ENCODE results near the gene CCDC28B.
"Not testable (repeated sequence)": the region's sequence is repeated elsewhere in the genome, so short reads cannot be mapped to it uniquely, and the experiment has no call there.

CCDC28B gene

GRCh38 chr1:32200226-32201010, at the start of gene CCDC28B:
Gene CCDC28B (plus strand): TSS chr1:32200595. CDS start chr1:32201936, 1,341 bp downstream.
- DNase-seq, result peak; percentile 56 to 58
- ATAC-seq, result peak; percentile 55
- Mint-ChIP-seq H3K9me3 (no peaks in the 10 kb centered on the region), H3K4me3 (peak within 1 kb of the TSS; percentile 77 to 92), H3K27me3 (no peaks in the 10 kb centered on the region), H3K4me1 (peaks cover 93% of the 10 kb centered on the region), H3K27ac (peak within 1 kb of the TSS; percentile 90 to 93)

- ATAC-seq (no peak), DNase-seq (no peak)
- H3K4me1 Mint-ChIP-seq, result peaks cover 25% of the 10 kb centered on the region
- H3K27ac Mint-ChIP-seq, result peak overlapping the region in 1 of 2 donors; percentile 76
- H3K27me3 Mint-ChIP-seq, result no peaks in the 10 kb centered on the region
- no peak overlapping the region for H3K4me3 Mint-ChIP-seq
- H3K9me3 Mint-ChIP-seq, result no peaks in the 10 kb centered on the region
Measured at GRCh38 chr1:32150847-32151246, 49.5 kb upstream of the CCDC28B start.

- no peaks in the 10 kb centered on the region for H3K27me3 Mint-ChIP-seq
- peaks cover 20% of the 10 kb centered on the region for H3K4me1 Mint-ChIP-seq
Measured at GRCh38 chr1:32151319-32151787, 49.0 kb upstream of the CCDC28B start.

GRCh38 chr1:32159189-32159588, 41.2 kb upstream of the CCDC28B start:
- no peaks in the 10 kb centered on the region for H3K27me3 Mint-ChIP-seq
- no peaks in the 10 kb centered on the region for H3K9me3 Mint-ChIP-seq
- H3K4me1 Mint-ChIP-seq, result peaks cover 8% of the 10 kb centered on the region
- H3K27ac Mint-ChIP-seq, result peak overlapping the region in 1 of 2 donors; percentile 48
- no peak overlapping the region for H3K4me3 Mint-ChIP-seq
- no peak for DNase-seq
- ATAC-seq, result peak; percentile 70

More at GRCh38 chr1:32151319-32151787, 49.0 kb upstream of the CCDC28B start:
- DNase-seq (no peak), ATAC-seq (no peak)
- Mint-ChIP-seq H3K9me3 (no peaks in the 10 kb centered on the region), H3K27ac (peak overlapping the region in 1 of 2 donors; percentile 30), H3K4me3 (no peak overlapping the region)

- Mint-ChIP-seq H3K4me1 (peaks cover 8% of the 10 kb centered on the region), H3K4me3 (no peak overlapping the region), H3K27me3 (no peaks in the 10 kb centered on the region), H3K9me3 (no peaks in the 10 kb centered on the region), H3K27ac (no peak overlapping the region)
- no peak for ATAC-seq
- no peak for DNase-seq
Measured at GRCh38 chr1:32163405-32163804, 37.0 kb upstream of the CCDC28B start.

GRCh38 chr1:32165633-32166032, 34.8 kb upstream of the CCDC28B start:
- not testable (repeated sequence) for H3K9me3 Mint-ChIP-seq, H3K4me1 Mint-ChIP-seq, H3K4me3 Mint-ChIP-seq, ATAC-seq, DNase-seq, H3K27me3 Mint-ChIP-seq
- H3K27ac Mint-ChIP-seq, result peak overlapping the region in 1 of 2 donors; percentile 67

- H3K27me3 Mint-ChIP-seq, result no peaks in the 10 kb centered on the region
- DNase-seq (no peak), ATAC-seq (no peak)
- no peaks in the 10 kb centered on the region for H3K9me3 Mint-ChIP-seq
- peaks cover 21% of the 10 kb centered on the region for H3K4me1 Mint-ChIP-seq
- no peak overlapping the region for H3K4me3 Mint-ChIP-seq
- H3K27ac Mint-ChIP-seq, result no peak overlapping the region
Measured at GRCh38 chr1:32170991-32171390, 29.4 kb upstream of the CCDC28B start.

GRCh38 chr1:32172621-32173245, 27.7 kb upstream of the CCDC28B start:
- peak overlapping the region in 1 of 2 donors; percentile 85 for H3K27ac Mint-ChIP-seq
- no peak for ATAC-seq
- no peaks in the 10 kb centered on the region for H3K9me3 Mint-ChIP-seq
- peaks cover 21% of the 10 kb centered on the region for H3K4me1 Mint-ChIP-seq
- no peak for DNase-seq
- H3K4me3 Mint-ChIP-seq, result no peak overlapping the region
- no peaks in the 10 kb centered on the region for H3K27me3 Mint-ChIP-seq

- H3K4me3 Mint-ChIP-seq, result peak overlapping the region; percentile 92 to 99
- no peak for ATAC-seq
- no peaks in the 10 kb centered on the region for H3K27me3 Mint-ChIP-seq
- no peak for DNase-seq
- peak overlapping the region; percentile 94 to 99 for H3K27ac Mint-ChIP-seq
- H3K9me3 Mint-ChIP-seq, result no peaks in the 10 kb centered on the region
- peaks cover 41% of the 10 kb centered on the region for H3K4me1 Mint-ChIP-seq
Measured at GRCh38 chr1:32178380-32179192, 21.8 kb upstream of the CCDC28B start.

- Mint-ChIP-seq H3K4me3 (peak overlapping the region; percentile 92 to 99), H3K9me3 (no peaks in the 10 kb centered on the region), H3K27ac (peak overlapping the region; percentile 94 to 99), H3K27me3 (no peaks in the 10 kb centered on the region), H3K4me1 (peaks cover 46% of the 10 kb centered on the region)
- ATAC-seq (no peak), DNase-seq (no peak)
Measured at GRCh38 chr1:32179193-32179442, 21.3 kb upstream of the CCDC28B start.

GRCh38 chr1:32179443-32180185, 20.8 kb upstream of the CCDC28B start, which contains the start of gene TXLNA:
Gene TXLNA (plus strand): TSS chr1:32179675. CDS start chr1:32180346, 671 bp downstream.
- Mint-ChIP-seq H3K4me3 (peak within 1 kb of the TSS; percentile 92 to 99), H3K27ac (peak within 1 kb of the TSS; percentile 99), H3K9me3 (no peaks in the 10 kb centered on the region), H3K27me3 (no peaks in the 10 kb centered on the region), H3K4me1 (peaks cover 51% of the 10 kb centered on the region)
- ATAC-seq, result peak; percentile 92
- peak; percentile 90 to 92 for DNase-seq

GRCh38 chr1:32180186-32181060, 20.0 kb upstream of the CCDC28B start:
- peaks cover 58% of the 10 kb centered on the region for H3K4me1 Mint-ChIP-seq
- no peaks in the 10 kb centered on the region for H3K9me3 Mint-ChIP-seq

GRCh38 chr1:32181065-32181464, 19.3 kb upstream of the CCDC28B start:
- H3K4me1 Mint-ChIP-seq, result peaks cover 65% of the 10 kb centered on the region
- peak overlapping the region; percentile 92 to 99 for H3K4me3 Mint-ChIP-seq
- H3K9me3 Mint-ChIP-seq, result no peaks in the 10 kb centered on the region
- H3K27ac Mint-ChIP-seq, result peak overlapping the region; percentile 75 to 90
- no peaks in the 10 kb centered on the region for H3K27me3 Mint-ChIP-seq
- DNase-seq, result no peak
- ATAC-seq, result no peak

More at GRCh38 chr1:32180186-32181060, 20.0 kb upstream of the CCDC28B start:
- ATAC-seq (peak; percentile 42), DNase-seq (peak in 1 of 2 donors; percentile 55)
- Mint-ChIP-seq H3K27ac (peak overlapping the region; percentile 90 to 99), H3K27me3 (no peaks in the 10 kb centered on the region), H3K4me3 (peak overlapping the region; percentile 92 to 99)

GRCh38 chr1:32181563-32181962, 18.8 kb upstream of the CCDC28B start:
- no peaks in the 10 kb centered on the region for H3K27me3 Mint-ChIP-seq
- H3K4me1 Mint-ChIP-seq, result peaks cover 70% of the 10 kb centered on the region
- H3K27ac Mint-ChIP-seq, result peak overlapping the region; percentile 75 to 90
- H3K4me3 Mint-ChIP-seq, result peak overlapping the region; percentile 92 to 99
- ATAC-seq, result no peak
- DNase-seq, result no peak
- H3K9me3 Mint-ChIP-seq, result no peaks in the 10 kb centered on the region

Measured in stimulated activated naive CD8-positive, alpha-beta T cell treated with anti-CD3 and anti-CD28 coated beads, Interleukin-15, amount 100 ng/mL, for 72 hours (primary cell).